ENCODE results near the gene KIF5A.
"Not testable (repeated sequence)": the region's sequence is repeated elsewhere in the genome, so short reads cannot be mapped to it uniquely, and the experiment has no call there.

DNA sequence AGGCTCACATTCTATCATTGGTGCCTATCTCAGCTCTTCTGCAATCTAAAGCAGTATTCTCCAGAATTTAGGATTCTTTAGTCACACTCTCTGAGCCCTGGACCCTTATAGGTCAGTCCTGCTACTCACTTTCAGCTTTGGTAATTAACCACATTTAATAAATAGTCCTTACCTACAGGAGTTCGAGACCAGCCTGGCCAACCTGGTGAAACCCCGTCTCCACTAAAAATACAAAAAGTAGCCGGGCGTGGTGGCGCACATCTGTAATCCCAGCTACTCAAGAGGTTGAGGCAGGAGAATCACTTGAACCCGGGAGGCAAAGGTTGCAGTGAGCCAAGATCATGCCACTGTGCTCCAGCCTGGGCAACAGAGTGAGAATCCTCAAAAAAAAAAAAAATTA, 36.2 kb upstream of the KIF5A start:
- TF ChIP-seq, protein P1, sequence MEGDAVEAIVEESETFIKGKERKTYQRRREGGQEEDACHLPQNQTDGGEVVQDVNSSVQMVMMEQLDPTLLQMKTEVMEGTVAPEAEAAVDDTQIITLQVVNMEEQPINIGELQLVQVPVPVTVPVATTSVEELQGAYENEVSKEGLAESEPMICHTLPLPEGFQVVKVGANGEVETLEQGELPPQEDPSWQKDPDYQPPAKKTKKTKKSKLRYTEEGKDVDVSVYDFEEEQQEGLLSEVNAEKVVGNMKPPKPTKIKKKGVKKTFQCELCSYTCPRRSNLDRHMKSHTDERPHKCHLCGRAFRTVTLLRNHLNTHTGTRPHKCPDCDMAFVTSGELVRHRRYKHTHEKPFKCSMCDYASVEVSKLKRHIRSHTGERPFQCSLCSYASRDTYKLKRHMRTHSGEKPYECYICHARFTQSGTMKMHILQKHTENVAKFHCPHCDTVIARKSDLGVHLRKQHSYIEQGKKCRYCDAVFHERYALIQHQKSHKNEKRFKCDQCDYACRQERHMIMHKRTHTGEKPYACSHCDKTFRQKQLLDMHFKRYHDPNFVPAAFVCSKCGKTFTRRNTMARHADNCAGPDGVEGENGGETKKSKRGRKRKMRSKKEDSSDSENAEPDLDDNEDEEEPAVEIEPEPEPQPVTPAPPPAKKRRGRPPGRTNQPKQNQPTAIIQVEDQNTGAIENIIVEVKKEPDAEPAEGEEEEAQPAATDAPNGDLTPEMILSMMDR (IDR thresholded peaks at IDR 0.05) = not testable (repeated sequence)
- not testable (repeated sequence) for TF ChIP-seq EZH2, EZH2phosphoT487 (IDR thresholded peaks at IDR 0.05)

Data from neural progenitor cell (in vitro differentiated cells).